Germinal center (tissue), 1 donor: ENCODE measurements around the gene EFNA5.

Source experiments
- DNase-seq: peaks from one replicate; pipeline ENCODE4 v3.0.0; 2012; ENCODE audit warnings: mixed read lengths, low spot score

EFNA5 gene

DNA sequence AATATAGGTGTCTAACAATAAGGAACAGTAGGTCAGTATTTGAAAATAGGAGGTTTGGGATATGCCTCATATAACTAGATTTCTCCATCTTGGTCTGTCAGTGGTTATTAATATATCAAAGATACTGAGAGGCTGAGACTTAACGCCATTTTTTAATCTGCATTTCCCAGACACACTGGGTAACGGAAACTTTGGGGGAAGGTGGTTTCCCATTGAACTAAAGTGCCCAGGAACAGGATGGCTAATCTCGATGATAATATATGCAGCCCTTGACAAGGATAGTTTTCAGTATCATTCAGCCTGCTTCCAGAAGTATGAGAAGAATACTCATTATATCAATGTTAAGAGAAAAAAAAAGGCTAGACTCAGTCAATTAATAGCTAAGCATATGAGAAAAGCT, 30.7 kb downstream of the EFNA5 start:
- no peak for DNase-seq

- DNase-seq, result no peak
Measured at GRCh38 chr5:107636555-107636954, 34.2 kb downstream of the EFNA5 start.

GRCh38 chr5:107636068-107636467, 34.7 kb downstream of the EFNA5 start:
- DNase-seq, result no peak

- no peak for DNase-seq
Measured at GRCh38 chr5:107634981-107635848, 35.5 kb downstream of the EFNA5 start.

DNA sequence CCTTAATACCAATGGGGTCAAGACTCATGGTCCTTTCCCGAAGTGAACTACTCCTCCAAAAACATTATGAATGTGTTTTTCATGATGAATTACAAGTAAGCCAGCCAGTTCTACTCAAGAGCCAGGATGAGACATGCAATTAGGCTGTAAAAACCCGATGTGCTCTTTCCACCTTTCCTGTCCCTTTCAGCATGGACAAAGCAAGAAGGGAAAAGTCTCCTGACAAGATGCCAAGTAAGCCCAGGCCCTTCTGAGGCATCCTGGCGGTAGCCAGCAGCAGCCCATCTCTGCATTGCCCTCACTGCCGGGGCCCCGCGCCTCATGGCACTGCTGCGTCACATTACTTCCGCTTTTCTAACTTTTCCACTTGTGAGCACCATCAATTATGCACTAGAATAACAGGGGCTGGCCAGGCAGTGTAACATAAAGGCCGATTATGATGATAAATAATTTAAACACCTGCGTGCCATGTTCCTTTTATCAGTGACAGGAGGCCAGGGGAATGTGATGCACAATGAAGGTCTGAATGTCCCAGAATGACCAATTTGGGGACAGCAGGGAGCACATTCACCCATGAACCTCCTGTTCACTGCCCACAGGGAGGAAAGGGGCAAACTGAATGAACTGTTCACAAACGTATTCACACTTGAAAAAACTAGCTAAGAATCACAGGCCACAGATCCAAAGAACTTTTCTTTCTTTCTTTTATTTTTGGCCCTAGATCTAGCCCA, 37.4 kb downstream of the EFNA5 start:
- no peak for DNase-seq

- DNase-seq, result no peak
Measured at GRCh38 chr5:107631805-107632362, 38.9 kb downstream of the EFNA5 start.

GRCh38 chr5:107630184-107630583, 40.6 kb downstream of the EFNA5 start:
- no peak for DNase-seq

DNA sequence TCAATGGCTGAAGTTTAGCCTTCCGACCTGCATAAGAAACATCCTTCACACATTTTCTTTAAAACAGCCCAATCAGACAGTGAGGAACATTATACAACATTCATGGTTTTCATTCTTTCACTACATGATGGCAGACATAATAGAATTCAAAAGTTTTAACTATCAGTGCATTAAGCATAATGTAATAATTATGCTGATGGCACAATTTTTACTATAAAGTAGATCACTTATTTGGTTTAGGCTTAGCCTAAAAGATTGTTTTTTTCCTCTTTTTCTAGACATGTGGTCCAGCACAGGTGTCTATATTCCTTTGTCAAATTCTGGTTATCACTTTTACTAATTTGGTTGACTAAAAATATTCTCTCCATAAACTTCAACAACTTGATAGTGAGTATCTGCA, 46.5 kb downstream of the EFNA5 start:
- DNase-seq, result no peak

GRCh38 chr5:107621089-107621488, 49.6 kb downstream of the EFNA5 start:
- DNase-seq, result no peak

- no peak for DNase-seq
Measured at GRCh38 chr5:107619781-107620180, 51.0 kb downstream of the EFNA5 start.

DNA sequence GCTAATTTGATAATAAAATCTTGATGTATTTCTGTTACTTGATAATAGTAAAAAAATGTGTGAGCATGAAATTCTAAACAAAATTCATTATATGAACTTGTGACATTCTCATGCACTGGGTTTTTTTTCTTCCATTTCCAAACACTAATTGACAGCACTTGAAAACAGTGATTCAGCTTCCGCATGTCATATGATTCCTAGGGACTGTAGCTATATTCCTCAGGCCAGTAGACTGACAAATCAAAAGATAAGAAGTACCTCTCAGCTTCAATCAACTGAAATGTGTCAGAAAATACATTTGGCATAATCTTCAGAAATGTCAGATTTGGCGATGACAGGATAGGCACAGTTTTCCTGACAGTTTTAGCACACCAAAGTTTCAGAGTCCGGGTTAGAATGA, 52.5 kb downstream of the EFNA5 start:
- DNase-seq, result no peak

GRCh38 chr5:107617052-107617451, 53.7 kb downstream of the EFNA5 start:
- DNase-seq, result no peak

DNA sequence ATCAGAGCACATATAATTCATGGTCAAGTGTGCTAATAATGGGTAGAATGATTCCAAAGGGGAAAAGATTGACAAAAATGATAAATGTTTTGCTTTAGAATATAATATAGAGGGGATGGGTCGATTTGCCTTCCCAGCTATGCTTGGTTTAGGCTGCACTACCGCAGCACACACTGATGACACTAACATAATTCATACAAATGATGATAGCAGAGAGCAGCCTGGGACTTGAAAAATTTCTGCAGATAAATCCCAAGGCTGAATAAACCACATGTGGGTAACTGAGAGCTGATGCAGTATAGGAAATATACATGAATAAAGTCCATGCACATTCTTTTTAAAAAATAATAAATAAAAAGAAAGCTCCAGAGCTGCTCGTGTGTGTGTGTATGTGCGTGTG, 54.5 kb downstream of the EFNA5 start:
- no peak for DNase-seq

GRCh38 chr5:107615299-107615817, 55.4 kb downstream of the EFNA5 start:
- no peak for DNase-seq

- no peak for DNase-seq
Measured at GRCh38 chr5:107612541-107612940, 58.2 kb downstream of the EFNA5 start.

GRCh38 chr5:107610798-107611197, 59.9 kb downstream of the EFNA5 start:
- no peak for DNase-seq

DNA sequence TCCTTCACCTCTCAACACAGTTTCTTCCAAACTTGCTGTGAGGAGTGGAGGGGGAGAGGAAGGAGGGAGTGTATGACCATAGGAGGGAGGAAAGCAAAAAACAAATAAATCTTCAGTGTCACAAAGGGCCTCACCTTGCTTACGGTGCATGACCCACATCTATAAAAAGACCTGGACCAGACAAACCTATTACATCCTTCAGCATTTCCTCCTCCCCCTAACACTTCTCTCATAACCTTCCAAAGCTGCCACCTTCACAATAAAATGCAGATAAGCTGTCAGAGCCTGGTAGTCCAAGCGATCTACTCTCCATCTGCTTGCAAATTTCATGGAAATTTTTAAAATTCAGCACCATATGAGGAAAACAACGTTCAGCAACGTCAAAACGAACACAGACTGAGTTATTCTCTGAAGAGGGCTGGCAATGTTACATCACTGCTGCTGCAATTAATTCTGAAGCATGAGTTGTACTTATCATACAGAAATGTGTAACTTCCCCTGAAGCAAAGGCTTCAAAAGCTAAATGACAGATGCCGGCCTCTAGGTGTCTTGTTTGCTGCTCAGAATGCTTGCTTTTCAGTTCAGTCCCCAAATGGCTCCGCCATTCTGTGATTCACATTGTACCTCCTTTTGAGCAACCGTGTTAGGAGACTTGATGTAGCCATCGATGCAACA, 62.9 kb downstream of the EFNA5 start:
- no peak for DNase-seq

DNA sequence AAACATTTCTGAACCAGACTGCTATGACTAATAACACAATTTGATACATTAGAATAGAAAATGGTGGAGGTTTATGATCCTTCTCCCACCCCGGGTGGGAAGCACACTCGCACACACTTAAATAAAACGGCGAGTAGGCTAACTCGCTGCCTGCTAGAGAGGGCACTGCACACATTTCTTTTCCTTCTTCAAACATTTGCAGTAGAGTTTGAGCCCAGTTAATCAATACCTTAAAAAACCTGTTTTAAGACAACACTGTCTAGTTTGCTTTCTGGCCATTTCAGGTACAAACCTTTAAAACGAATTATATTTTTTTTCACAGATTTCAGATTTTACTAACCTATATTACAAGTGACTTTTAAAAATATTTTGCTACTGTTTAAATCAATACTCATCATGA, 63.5 kb downstream of the EFNA5 start:
- no peak for DNase-seq

GRCh38 chr5:107605596-107606125, 65.1 kb downstream of the EFNA5 start:
- no peak for DNase-seq

DNA sequence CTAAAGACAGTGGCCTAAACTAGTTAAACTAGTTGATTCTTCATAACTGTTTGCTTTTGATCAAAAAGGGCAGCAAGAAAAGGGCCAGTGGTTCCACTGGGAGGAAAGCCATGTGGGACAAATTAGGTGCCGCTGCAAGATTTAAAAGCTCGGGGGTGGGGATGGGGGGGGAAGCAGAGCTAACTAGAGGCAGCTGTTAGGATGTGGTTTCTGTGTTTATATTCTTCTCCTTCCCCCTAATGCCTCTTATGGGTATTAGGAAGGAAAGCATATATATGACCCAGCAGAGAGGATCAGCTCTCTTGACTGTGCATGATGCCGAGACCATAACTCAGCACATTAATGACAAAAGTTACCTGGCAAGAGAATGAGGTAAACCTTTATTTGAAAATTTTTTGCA, 65.7 kb downstream of the EFNA5 start:
- DNase-seq, result no peak

DNA sequence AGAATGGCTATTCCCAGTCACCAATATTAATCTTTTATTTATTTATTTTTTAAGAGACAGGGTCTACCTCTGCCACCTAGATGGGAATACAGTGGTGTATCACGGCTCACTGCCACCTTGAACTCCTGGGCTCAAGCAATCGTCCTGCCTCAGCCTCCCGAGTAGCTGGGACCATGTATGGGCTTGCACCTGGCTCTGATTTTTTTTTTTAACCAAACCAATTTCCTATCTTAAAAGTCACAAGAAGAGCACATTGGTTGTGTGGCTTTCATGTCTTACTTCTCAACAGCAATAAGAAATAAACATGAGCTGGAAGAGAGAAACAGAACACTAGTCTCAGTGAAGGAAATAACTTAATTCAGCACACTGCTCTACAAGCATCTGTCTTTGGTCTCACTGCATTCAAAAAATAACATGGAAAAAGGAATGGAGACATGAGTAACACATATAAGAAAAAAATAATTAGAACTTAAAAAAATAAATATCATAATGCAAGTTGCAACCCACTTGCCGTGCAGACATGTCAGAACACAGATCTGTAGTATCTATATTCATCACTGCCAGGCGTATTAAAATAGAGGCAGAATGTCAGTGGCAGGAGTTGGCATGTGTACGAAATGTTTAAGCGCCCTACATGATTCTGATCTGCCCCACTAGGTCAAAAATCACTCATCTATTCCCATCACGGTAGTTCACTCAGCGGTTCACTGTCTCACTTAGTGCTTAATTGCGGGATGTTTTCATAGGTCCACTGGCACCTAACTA, 66.4 kb downstream of the EFNA5 start:
- no peak for DNase-seq
